Esophagus squamous epithelium (tissue), 4 donors: ENCODE measurements around the gene EIPR1.

Source experiments
- CTCF ChIP-seq, 6 experiments: fragments of 450-650 bp in 4 of 6; fragments of 200-600 bp in 2 of 6; sonication (generic) in 2 of 6; IDR thresholded peaks; one replicate each; pipeline ENCODE4 v1.5.1; 2016 to 2019; ENCODE audit warnings: antibody characterized with exemption in 6 of 6, mild to moderate bottlenecking in 4 of 6, moderate library complexity in 4 of 6
- POLR2A ChIP-seq, 4 donors: fragments of 450-650 bp; IDR thresholded peaks; one replicate each; pipeline ENCODE4 v1.6.1; 2017; ENCODE audit warnings: antibody characterized with exemption in 4 of 4, mild to moderate bottlenecking in 4 of 4, moderate library complexity in 3 of 4

GRCh38 chr2:3320910-3321605 is 56.6 kb downstream of the EIPR1 start:
- no peak for TF ChIP-seq CTCF (IDR thresholded peaks at IDR 0.05)
- TF ChIP-seq POLR2A (IDR thresholded peaks at IDR 0.05), result no peak
